HEK293T (cell line): Measurements from ENCODE around the gene NCF2.

Experiments
- ARNT ChIP-seq: fragments of 450-650 bp; IDR thresholded peaks from 2 replicates; pipeline ENCODE4 v1.6.1; 2017; ENCODE audit warnings: mild to moderate bottlenecking
- BHLHE40 ChIP-seq: fragments of 450-650 bp; IDR thresholded peaks from 2 replicates; pipeline ENCODE4 v1.6.1; 2016; ENCODE audit warnings: mild to moderate bottlenecking, moderate library complexity, borderline replicate concordance
- FOXA1 ChIP-seq: fragments of 450-650 bp; IDR thresholded peaks from 2 replicates; pipeline ENCODE4 v1.6.1; 2016; ENCODE audit warnings: mild to moderate bottlenecking
- FOXK2 ChIP-seq: fragments of 450-650 bp; IDR thresholded peaks from 2 replicates; pipeline ENCODE4 v1.6.1; 2016; ENCODE audit warnings: mild to moderate bottlenecking
- LEF1 ChIP-seq: fragments of 450-650 bp; IDR thresholded peaks from 2 replicates; pipeline ENCODE4 v1.6.1; 2017; ENCODE audit warnings: mild to moderate bottlenecking, borderline replicate concordance
- TARDBP ChIP-seq: fragments of 450-650 bp; IDR thresholded peaks from 2 replicates; pipeline ENCODE4 v1.6.1; 2016

DNA sequence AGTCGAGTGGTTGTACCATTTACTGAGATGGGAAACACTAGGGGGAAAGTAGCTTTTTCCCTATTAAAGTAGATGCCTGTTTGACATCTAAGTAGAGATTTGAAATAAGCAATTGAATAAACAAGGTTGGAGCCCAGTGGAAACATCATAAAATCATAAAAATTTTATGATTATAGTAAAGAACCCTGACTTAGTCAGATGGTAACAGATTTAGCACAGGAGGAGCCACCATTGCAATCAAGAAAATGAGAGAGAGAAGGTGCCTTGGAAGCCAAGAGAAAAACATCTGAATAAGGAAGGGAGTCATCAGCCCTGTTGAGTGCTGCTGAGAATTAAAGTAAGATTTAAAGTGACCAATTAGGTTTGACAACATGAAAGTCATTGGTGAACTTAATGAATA is 68.2 kb downstream of the NCF2 start:
- no peak for TF ChIP-seq ARNT
- no peak for TF ChIP-seq FOXA1
- no peak for TF ChIP-seq TARDBP
- no peak for TF ChIP-seq LEF1
- no peak for TF ChIP-seq FOXK2
- TF ChIP-seq BHLHE40 = no peak
